Thyroid gland (tissue), 4 donors: ENCODE results near the gene PARD3. TPM values are rescaled to one million over a fixed set of nuclear protein-coding genes. Genes with fewer than 3 reads are reported as not detected.

ENCODE experiments used
- DNase-seq, 2 donors: peaks; one replicate each; pipeline ENCODE4 v3.0.0-alpha.2; 2019
- H3K27ac ChIP-seq, 3 donors: fragments of 200-600 bp; sonication (generic); 1 replicate in 2 of 3; 2 replicates in 1 of 3; pipeline ENCODE4 v1.5.1; 2016 to 2019; ENCODE audit warnings: mild to moderate bottlenecking in 1 of 3, moderate library complexity in 1 of 3
- H3K27me3 ChIP-seq: fragments of 200-600 bp; sonication (generic); one replicate; pipeline ENCODE4 v1.5.1; 2019
- H3K36me3 ChIP-seq, 2 donors: fragments of 200-600 bp; sonication (generic); one replicate each; pipeline ENCODE4 v1.5.1; 2016 to 2019
- H3K4me1 ChIP-seq, 2 donors: fragments of 200-600 bp; sonication (generic); one replicate each; pipeline ENCODE4 v1.5.1; 2017 to 2019
- H3K4me3 ChIP-seq, 3 donors: fragments of 200-600 bp; sonication (generic); replicated peaks in 1 of 3; 1 replicate in 2 of 3; 2 replicates in 1 of 3; pipeline ENCODE4 v1.5.1; 2016; ENCODE audit warnings: mild to moderate bottlenecking in 1 of 3
- H3K9me3 ChIP-seq: fragments of 200-600 bp; sonication (generic); one replicate; pipeline ENCODE4 v1.5.1; 2017
- CTCF ChIP-seq, 6 experiments: fragments of 200-600 bp in 3 of 6; fragments of 450-650 bp in 3 of 6; sonication (generic) in 3 of 6; IDR thresholded peaks; one replicate each; pipeline ENCODE4 v1.5.1; 2016 to 2019; ENCODE audit warnings: antibody characterized with exemption in 6 of 6, mild to moderate bottlenecking in 2 of 6, inconsistent platforms in 1 of 6, moderate library complexity in 1 of 6
- POLR2A ChIP-seq, 2 donors: fragments of 450-650 bp; IDR thresholded peaks; one replicate each; pipeline ENCODE4 v1.6.1; 2017; ENCODE audit warnings: antibody characterized with exemption in 2 of 2, mild to moderate bottlenecking in 2 of 2, moderate library complexity in 1 of 2
- WGBS, 2 donors: methylation state at CpG; one replicate each; pipeline ENCODE4 v1.1.5; 2017; 5-methylcytosine and 5-hydroxymethylcytosine counted together
- intact Hi-C: fragments of 100-400 bp; cut with DNase I; formaldehyde crosslinking; loops from one replicate; pipeline ENCODE4 v1.15.1; 2023
- total RNA-seq, 4 donors: library from RNA; depleted of rRNA; stranded (reverse); fragments of >200 nt; gene quantifications; one replicate each; pipeline ENCODE4 v1.2.3, GENCODE V29; 2016

Gene PARD3
- total RNA-seq, 4 donors from 2014 or later, result 48.6 to 88.4 (median 57.7) TPM

DNA sequence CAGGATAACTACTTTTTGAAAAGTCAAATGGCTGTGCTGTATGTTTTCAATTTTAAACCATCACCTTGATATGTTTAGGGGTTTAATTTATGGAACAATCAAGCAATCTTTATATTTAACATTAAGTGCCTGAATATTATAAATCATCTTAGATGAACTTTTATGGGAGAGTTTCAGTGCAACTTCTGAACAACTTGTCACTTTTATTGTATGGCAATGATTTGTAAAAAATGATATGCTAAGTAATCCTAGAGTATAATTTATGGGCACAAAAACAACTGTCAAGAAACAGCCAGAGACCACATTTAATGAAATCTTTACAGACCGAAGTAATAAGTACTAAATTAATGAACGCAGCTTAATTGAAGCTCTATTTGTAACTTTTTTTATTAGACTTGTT lies 498.9 kb downstream of the PARD3 start:
- no peak for DNase-seq
- WGBS, 2 donors, result 73 to 94% methylated on average over 2 of the region's 2 CpGs
- TF ChIP-seq POLR2A (IDR thresholded peaks at IDR 0.05) (no peak), CTCF (IDR thresholded peaks at IDR 0.05) (no peak)
- H3K27me3 ChIP-seq, result no peaks in the 10 kb centered on the region
- intact Hi-C loops, result no loop called here
- H3K4me3 ChIP-seq, result no peak overlapping the region
- H3K9me3 ChIP-seq, result no peaks in the 10 kb centered on the region
- no peak overlapping the region for H3K27ac ChIP-seq
- H3K4me1 ChIP-seq, result peaks cover 5 to 6% of the 10 kb centered on the region in 2 donors
- no peaks in the 10 kb centered on the region for H3K36me3 ChIP-seq

DNA sequence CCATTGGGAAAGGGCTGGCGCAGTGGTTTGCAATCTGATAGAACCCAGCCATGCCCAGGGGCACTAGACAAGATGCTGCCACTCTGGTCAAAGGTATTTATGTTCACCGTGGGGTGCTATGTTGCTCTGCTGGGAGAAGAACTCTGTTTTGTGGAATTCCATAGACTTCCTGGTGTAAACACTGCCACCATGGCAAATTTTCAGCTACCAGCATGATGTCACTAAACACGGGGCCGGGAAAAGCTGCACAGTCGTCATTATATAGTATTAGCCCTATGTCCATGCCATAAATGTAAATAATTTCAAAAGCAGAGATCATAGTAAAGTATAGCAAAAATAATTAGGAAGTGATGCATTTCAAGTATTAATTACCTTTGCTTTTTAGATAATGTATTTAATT lies 500.6 kb downstream of the PARD3 start:
- no peaks in the 10 kb centered on the region for H3K9me3 ChIP-seq
- H3K27ac ChIP-seq, result no peak overlapping the region
- DNase-seq, result no peak
- peaks cover 0 to 4% of the 10 kb centered on the region in 2 donors for H3K4me1 ChIP-seq
- TF ChIP-seq CTCF (IDR thresholded peaks at IDR 0.05) (no peak), POLR2A (IDR thresholded peaks at IDR 0.05) (no peak)
- intact Hi-C loops, result no loop called here
- WGBS, 2 donors, result 96 to 97% methylated on average over 5 of the region's 5 CpGs
- H3K36me3 ChIP-seq, result no peaks in the 10 kb centered on the region
- no peaks in the 10 kb centered on the region for H3K27me3 ChIP-seq
- no peak overlapping the region for H3K4me3 ChIP-seq

DNA sequence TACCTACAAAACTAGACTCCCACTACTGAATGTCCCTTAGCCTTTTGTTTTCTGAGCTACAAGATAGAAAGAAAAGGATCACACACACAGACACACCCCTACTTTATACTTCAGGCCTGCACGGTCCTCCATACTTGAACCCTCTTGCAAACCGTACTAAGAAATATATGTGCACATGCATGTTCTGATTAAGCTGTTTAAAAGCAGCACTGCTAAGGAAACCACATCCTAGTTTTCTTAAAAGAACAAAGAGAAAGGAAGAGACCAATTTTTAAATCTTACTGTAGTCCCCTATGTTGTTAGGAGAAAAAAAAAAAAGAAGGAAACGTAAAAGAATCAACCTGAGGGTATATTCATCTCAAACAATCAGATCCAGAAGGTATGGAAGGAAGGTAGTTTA lies 501.2 kb downstream of the PARD3 start:
- H3K4me1 ChIP-seq, result no peaks in the 10 kb centered on the region
- intact Hi-C loops, result no loop called here
- no peak overlapping the region for H3K4me3 ChIP-seq
- no peak overlapping the region for H3K27ac ChIP-seq
- no peak for TF ChIP-seq CTCF (IDR thresholded peaks at IDR 0.05)
- no peaks in the 10 kb centered on the region for H3K36me3 ChIP-seq
- H3K9me3 ChIP-seq, result no peaks in the 10 kb centered on the region
- H3K27me3 ChIP-seq, result no peaks in the 10 kb centered on the region
- no peak for DNase-seq
- WGBS, 2 donors, result 71 to 88% methylated on average over 3 of the region's 3 CpGs

DNA sequence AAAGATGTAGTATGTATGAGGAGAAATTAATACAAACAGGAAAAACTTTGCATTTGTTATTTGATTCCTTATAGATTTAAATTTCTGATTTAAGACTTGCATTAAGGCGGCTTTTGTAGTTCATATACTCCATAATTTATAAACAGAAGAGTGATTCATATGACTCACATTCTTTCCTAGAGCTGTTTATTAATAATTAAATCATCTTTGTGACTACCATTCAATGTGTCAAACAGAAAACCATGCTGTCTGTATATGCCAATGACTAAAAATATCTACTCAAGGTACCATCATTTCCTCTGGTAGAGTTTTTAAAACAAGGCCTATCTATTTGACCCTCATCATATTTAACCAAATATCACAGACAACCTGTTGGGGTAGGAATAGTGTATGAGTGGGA lies 501.7 kb downstream of the PARD3 start:
- intact Hi-C loops, result no loop called here
- no peak for DNase-seq
- H3K27ac ChIP-seq, result no peak overlapping the region
- no peaks in the 10 kb centered on the region for H3K4me1 ChIP-seq
- TF ChIP-seq POLR2A (IDR thresholded peaks at IDR 0.05), result no peak
- no peak for TF ChIP-seq CTCF (IDR thresholded peaks at IDR 0.05)
- H3K4me3 ChIP-seq, result no peak overlapping the region
- WGBS, 2 donors, result 94 to 95% methylated on average over 1 of the region's 1 CpG
- H3K27me3 ChIP-seq, result no peaks in the 10 kb centered on the region
- no peaks in the 10 kb centered on the region for H3K36me3 ChIP-seq
- H3K9me3 ChIP-seq, result no peaks in the 10 kb centered on the region

DNA sequence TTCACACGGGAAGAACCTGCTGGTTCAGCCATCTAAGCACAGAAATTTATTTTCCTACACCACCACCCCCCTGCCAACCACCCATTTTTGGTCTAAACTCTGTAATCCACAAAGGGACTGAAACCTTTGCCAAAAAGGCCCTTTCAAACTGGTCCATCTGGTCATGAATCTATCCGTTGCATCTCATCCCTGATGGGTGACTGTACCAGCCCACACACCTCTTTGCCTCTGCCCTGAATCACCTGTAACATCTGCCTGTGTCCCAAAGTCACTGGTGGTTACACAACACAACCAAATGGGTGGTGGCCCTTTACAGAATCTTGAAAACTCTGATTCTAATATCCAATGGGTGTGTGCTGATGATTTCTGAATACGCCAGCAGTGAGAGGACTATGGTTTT lies 503.4 kb downstream of the PARD3 start:
- no peaks in the 10 kb centered on the region for H3K27me3 ChIP-seq
- no peaks in the 10 kb centered on the region for H3K36me3 ChIP-seq
- intact Hi-C loops, result no loop called here
- H3K27ac ChIP-seq, result no peak overlapping the region
- no peaks in the 10 kb centered on the region for H3K9me3 ChIP-seq
- 94 to 97% methylated on average over 3 of the region's 3 CpGs for WGBS, 2 donors
- no peak for DNase-seq
- H3K4me1 ChIP-seq, result no peaks in the 10 kb centered on the region
- TF ChIP-seq CTCF (IDR thresholded peaks at IDR 0.05) (no peak), POLR2A (IDR thresholded peaks at IDR 0.05) (no peak)
- no peak overlapping the region for H3K4me3 ChIP-seq
